Nephron (organoid): Measurements from ENCODE around the gene XCL2.

ENCODE experiments used
- H3K27ac Mint-ChIP-seq, 3 experiments: 2 replicates each; pipeline ENCODE4 v1.8.0; 2020; ENCODE audit warnings: mixed read lengths in 3 of 3, mild to moderate bottlenecking in 2 of 3, moderate library complexity in 1 of 3
- H3K27me3 Mint-ChIP-seq: 2 replicates; pipeline ENCODE4 v1.8.0; 2021; ENCODE audit warnings: low read depth, mild to moderate bottlenecking, moderate library complexity, mixed read lengths
- H3K36me3 Mint-ChIP-seq: 2 replicates; pipeline ENCODE4 v1.8.0; 2020; ENCODE audit warnings: low read depth, mixed read lengths
- H3K4me1 Mint-ChIP-seq: 2 replicates; pipeline ENCODE4 v1.8.0; 2020; ENCODE audit warnings: mixed read lengths
- H3K4me3 Mint-ChIP-seq, 3 experiments: 2 replicates each; pipeline ENCODE4 v1.8.0; 2020; ENCODE audit warnings: mild to moderate bottlenecking in 3 of 3, mixed read lengths in 3 of 3, moderate library complexity in 2 of 3
- H3K9me3 Mint-ChIP-seq: 2 replicates; pipeline ENCODE4 v1.8.0; 2020; ENCODE audit warnings: mixed read lengths
- CTCF ChIP-seq, 3 experiments: fragments of 200-600 bp; sonication (generic); IDR thresholded peaks; one replicate each; pipeline ENCODE4 v1.5.0; 2021; ENCODE audit warnings: antibody characterized with exemption in 3 of 3; ENCODE audit not compliant: unreplicated experiment in 3 of 3

XCL2 gene

GRCh38 chr1:168565825-168566224 lies 22.0 kb upstream of the XCL2 start:
- Mint-ChIP-seq H3K9me3 (no peaks in the 10 kb centered on the region), H3K4me3 (no peak overlapping the region), H3K27me3 (peaks cover 26% of the 10 kb centered on the region), H3K27ac (no peak overlapping the region), H3K36me3 (no peaks in the 10 kb centered on the region), H3K4me1 (peaks cover 7% of the 10 kb centered on the region)
- no peak for TF ChIP-seq CTCF (IDR thresholded peaks at IDR 0.05; ENCODE audit: unreplicated experiment in 3 of 3)

GRCh38 chr1:168561989-168562388 lies 18.2 kb upstream of the XCL2 start:
- Mint-ChIP-seq H3K36me3 (no peaks in the 10 kb centered on the region), H3K27ac (no peak overlapping the region), H3K4me1 (no peaks in the 10 kb centered on the region), H3K9me3 (no peaks in the 10 kb centered on the region), H3K27me3 (peaks cover 29% of the 10 kb centered on the region), H3K4me3 (no peak overlapping the region)
- no peak for TF ChIP-seq CTCF (IDR thresholded peaks at IDR 0.05; ENCODE audit: unreplicated experiment in 3 of 3)

GRCh38 chr1:168560370-168560769 lies 16.6 kb upstream of the XCL2 start:
- Mint-ChIP-seq H3K27ac (no peak overlapping the region), H3K36me3 (no peaks in the 10 kb centered on the region), H3K27me3 (peaks cover 34% of the 10 kb centered on the region), H3K4me1 (no peaks in the 10 kb centered on the region), H3K4me3 (no peak overlapping the region), H3K9me3 (no peaks in the 10 kb centered on the region)
- TF ChIP-seq CTCF (IDR thresholded peaks at IDR 0.05; ENCODE audit: unreplicated experiment in 3 of 3): no peak

GRCh38 chr1:168556647-168557046 lies 12.8 kb upstream of the XCL2 start:
- H3K4me1 Mint-ChIP-seq: no peaks in the 10 kb centered on the region
- H3K27ac Mint-ChIP-seq: no peak overlapping the region
- H3K27me3 Mint-ChIP-seq: peaks cover 28% of the 10 kb centered on the region
- no peaks in the 10 kb centered on the region for H3K36me3 Mint-ChIP-seq
- H3K9me3 Mint-ChIP-seq: no peaks in the 10 kb centered on the region
- TF ChIP-seq CTCF (IDR thresholded peaks at IDR 0.05; ENCODE audit: unreplicated experiment in 3 of 3): no peak
- H3K4me3 Mint-ChIP-seq: no peak overlapping the region

GRCh38 chr1:168555508-168556046 lies 11.8 kb upstream of the XCL2 start:
- peaks cover 21% of the 10 kb centered on the region for H3K27me3 Mint-ChIP-seq
- peaks cover 5% of the 10 kb centered on the region for H3K9me3 Mint-ChIP-seq
- H3K27ac Mint-ChIP-seq: no peak overlapping the region
- H3K4me1 Mint-ChIP-seq: no peaks in the 10 kb centered on the region
- TF ChIP-seq CTCF (IDR thresholded peaks at IDR 0.05; ENCODE audit: unreplicated experiment in 3 of 3): no peak
- no peak overlapping the region for H3K4me3 Mint-ChIP-seq
- H3K36me3 Mint-ChIP-seq: no peaks in the 10 kb centered on the region
